Activated CD8-positive, alpha-beta memory T cell treated with anti-CD3 and anti-CD28 coated beads for 36 hours (primary cell): ENCODE data around the gene FAM13C. TPM values are rescaled to one million over a fixed set of nuclear protein-coding genes. Genes with fewer than 3 reads are reported as not detected.

Experiments
- total RNA-seq, 2 experiments: library from RNA; stranded (reverse); gene quantifications; one replicate each; pipeline ENCODE4 v1.2.3, GENCODE V29; 2021

The FAM13C gene
- total RNA-seq, 2 experiments from 2014 or later, result not detected

Other genes with a start within 250 kb of the FAM13C start
- gene PHYHIPL, start 185.9 kb downstream of the FAM13C start, total RNA-seq, result not detected